HG03460 (cell line): ENCODE measurements around the gene GTSE1.

Source experiments
- ATAC-seq: cut with Tn5 transposase; IDR thresholded peaks from one replicate; pipeline ENCODE4 v1.9.1; 2021; ENCODE audit not compliant: unreplicated experiment

The GTSE1 gene

GRCh38 chr22:46350646-46351045 lies 54.0 kb downstream of the GTSE1 start:
- no peak for ATAC-seq

GRCh38 chr22:46351131-46351735 lies 54.6 kb downstream of the GTSE1 start:
- ATAC-seq: no peak

DNA sequence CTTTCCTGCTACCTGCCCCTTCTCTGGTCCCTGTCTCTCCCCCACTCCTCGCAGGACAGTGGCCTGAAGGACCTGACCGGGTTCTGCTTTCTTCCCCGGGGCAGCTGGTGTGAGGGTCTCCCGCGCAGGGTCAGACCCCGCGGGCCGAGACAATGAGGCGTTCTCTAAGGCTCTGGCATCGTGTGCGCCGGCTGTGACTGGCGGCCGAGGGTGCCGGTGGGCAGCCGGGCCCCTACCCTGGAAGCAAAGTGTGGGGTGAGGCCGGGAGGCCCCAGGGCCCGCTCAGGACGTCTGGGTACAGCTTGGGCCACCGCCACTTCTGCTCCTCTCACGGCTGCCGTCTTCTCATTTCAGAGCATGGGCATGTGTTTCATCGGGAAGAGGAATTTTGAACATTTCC lies 55.1 kb downstream of the GTSE1 start:
- no peak for ATAC-seq

- ATAC-seq: no peak
Measured at GRCh38 chr22:46352276-46352675, 55.6 kb downstream of the GTSE1 start.

- no peak for ATAC-seq
Measured at GRCh38 chr22:46352691-46353386, 56.2 kb downstream of the GTSE1 start.

GRCh38 chr22:46353483-46354105 lies 56.9 kb downstream of the GTSE1 start:
- no peak for ATAC-seq

DNA sequence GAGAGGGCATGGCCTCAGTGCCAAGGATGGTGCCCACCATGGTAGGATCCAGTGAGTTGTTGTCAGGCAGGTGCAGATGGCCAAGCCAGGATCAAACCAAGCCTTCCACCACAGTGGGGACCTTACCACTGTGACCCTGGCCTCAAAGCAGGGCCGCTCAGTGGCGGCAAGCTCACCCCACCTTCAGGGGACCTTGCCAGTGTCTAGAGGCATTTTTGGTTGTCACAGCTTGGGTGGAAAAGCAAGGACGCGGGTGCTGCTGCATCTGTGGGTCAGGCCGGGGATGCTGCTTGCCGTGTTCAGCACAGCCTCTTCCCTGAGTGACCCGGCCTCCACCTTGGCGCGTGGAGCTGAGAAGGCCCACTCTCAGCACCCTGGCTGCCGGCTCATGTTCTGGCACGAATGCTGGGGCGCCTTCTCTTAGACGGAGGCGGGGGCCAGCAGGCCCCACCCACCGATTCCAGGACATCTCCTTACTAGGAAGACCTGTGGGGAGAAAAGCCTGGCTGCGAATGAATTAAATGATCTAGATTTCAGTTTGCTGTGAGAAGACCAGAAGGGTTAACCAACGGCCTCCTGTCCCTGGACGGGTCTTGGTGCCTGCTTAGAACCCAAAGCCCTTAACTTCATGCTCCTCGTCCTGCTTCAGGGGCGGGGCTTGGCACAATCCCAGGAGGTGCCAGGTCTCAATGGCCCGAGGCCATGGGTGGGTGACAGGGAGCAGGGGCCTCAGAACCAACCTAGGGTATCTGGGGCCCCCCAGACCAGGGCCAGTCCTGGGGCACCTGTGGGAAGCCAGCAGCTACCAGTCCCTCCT lies 57.7 kb downstream of the GTSE1 start:
- no peak for ATAC-seq

- ATAC-seq: no peak
Measured at GRCh38 chr22:46354993-46355305, 58.3 kb downstream of the GTSE1 start.

DNA sequence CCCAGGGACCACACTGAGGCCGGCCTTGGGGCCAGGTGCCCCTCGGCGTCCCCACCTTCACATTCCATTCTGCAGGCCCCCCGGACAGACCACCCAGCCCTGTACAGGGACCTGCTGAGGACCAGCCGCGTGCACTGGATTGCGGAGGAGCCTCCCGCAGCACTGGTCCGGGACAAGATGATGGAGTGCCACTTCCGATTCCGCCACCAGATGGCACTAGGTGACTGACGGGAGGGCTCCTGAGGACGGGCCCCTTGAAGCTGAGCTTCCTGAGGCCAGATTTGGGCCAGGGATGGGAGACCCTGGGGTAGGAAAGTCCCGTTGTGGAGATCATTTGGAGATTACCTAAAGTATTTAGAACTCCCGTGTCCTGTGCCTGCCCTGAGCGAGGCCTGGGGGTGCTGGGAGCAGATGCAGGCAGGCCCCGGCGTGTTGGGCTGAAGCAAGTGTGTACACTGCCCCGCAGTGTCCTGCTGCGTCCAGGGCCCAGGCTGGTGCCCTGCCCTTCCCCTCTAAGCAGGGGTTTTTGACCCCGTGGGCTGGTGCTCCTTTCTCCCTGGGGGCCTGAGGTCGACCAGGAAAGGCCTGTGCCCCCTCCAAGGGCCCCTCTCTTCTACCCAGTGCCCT lies 58.8 kb downstream of the GTSE1 start:
- ATAC-seq: no peak

GRCh38 chr22:46355996-46356471 lies 59.4 kb downstream of the GTSE1 start:
- no peak for ATAC-seq

GRCh38 chr22:46356496-46357480 lies 60.1 kb downstream of the GTSE1 start:
- ATAC-seq: no peak

DNA sequence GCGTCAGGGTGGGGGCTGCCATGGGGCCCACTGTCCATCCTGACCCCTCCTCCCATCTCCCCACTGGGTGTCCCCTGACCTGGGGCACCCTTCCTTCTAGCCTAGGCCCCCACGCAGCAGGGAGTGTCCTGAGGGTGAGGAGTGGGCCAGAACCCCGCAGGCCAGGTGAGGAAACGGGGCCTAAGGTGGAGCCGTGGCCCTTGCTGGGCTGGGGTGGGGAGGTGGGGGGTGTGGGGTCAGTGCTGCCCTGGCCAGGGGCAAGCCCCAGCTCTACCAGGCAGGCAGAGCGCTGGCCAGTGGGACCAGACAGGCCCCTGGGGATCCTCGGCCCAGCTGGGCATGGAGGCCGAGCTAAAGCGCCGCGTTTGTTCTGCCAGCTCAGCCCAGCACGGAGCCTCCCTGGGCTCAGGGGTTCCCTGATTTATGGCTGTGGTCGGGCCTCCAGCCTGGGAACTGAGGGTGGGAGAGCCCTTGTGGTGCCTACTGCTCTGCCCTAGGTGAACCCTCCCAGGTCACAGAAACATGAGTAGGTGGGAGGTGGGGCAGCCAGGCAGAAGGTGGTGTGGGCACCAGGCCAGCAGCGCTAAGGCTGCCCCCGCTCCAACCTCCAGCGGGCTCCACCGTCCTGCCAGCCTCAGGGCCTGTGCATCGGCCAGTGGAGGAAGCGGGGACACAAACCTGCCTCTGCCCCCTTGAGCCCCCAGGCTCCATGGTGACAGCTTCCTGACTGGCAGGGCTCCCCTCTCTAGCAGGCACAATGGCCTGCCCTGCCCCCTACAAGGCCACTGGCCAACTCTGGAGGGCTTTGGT lies 61.2 kb downstream of the GTSE1 start:
- no peak for ATAC-seq

DNA sequence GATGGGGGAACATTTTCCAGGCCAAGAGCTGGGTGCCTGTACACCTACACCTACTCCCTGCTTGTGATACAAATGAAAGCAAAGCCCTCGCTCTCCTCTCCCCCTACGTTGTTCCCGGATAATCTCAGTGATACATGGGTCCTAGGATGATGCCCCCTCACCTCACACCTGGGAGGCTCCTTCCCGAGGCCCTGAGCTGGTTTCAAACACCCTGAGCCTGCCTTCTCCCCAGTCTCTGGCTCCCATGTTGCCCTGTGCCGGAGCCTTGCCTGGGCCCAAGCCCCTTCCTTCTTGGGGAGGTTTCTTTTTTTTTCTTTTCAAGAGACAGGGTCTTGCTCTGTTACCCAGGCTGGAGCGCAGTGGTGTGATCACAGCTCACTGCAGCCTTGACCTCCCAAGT lies 62.1 kb downstream of the GTSE1 start:
- ATAC-seq: no peak

DNA sequence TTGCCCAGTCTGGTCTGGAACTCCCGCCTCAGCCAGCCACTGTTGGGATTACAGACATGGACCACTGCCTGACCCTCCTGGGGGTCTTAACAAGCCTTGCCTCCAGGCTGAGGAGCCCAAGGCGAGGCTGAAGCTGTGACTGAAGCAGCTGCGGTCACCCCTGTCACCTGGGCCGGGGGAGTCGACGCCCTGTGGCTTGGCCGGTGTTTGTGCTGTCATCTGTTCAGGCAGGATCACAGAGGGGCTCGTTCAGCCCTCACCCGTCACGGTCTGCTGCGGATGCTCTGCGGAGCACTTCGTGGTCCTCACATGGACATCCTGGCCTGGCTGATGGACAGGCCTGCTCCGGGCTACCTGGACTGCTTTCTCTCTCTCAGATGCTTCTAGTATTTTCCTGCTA lies 62.7 kb downstream of the GTSE1 start:
- ATAC-seq: no peak

DNA sequence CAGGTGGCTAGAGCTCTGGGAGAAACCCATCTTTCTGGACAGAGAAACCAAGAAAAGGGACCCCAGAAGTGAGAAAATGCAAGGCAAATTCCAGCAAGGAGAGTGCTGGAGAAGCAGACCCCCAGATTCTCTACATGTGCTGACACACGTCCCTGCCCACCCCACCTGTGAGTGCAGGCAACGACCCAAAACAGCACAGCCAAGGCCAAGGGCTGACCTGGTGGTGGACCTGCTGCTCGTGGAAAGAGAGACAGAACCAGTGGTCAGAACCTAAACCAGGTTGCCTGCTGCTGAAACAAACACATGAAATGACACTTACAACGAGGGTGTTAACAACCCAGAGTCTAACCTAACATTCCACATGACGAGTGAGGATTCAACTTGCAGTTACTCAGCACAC lies 63.4 kb downstream of the GTSE1 start:
- no peak for ATAC-seq

DNA sequence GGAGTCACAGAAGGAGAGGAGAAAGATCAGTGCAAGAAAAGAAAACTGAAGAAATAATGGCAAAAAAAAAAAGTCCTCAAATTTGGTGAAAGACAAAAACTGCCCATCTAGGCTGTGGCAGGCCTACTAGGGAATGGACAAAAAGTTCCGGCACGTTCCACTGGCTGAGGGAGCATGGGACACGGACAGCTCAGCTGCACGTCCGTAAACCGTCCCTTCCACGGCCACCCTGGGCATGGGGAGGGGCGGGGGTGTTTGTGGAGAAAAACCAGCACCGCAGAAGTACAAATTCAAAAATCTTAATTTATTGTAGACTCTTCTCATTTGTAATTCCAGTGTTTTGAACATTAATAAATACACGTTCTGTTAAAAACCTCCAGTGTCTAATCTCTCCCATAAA lies 64.2 kb downstream of the GTSE1 start:
- no peak for ATAC-seq

- ATAC-seq: no peak
Measured at GRCh38 chr22:46361826-46362202, 65.1 kb downstream of the GTSE1 start.

DNA sequence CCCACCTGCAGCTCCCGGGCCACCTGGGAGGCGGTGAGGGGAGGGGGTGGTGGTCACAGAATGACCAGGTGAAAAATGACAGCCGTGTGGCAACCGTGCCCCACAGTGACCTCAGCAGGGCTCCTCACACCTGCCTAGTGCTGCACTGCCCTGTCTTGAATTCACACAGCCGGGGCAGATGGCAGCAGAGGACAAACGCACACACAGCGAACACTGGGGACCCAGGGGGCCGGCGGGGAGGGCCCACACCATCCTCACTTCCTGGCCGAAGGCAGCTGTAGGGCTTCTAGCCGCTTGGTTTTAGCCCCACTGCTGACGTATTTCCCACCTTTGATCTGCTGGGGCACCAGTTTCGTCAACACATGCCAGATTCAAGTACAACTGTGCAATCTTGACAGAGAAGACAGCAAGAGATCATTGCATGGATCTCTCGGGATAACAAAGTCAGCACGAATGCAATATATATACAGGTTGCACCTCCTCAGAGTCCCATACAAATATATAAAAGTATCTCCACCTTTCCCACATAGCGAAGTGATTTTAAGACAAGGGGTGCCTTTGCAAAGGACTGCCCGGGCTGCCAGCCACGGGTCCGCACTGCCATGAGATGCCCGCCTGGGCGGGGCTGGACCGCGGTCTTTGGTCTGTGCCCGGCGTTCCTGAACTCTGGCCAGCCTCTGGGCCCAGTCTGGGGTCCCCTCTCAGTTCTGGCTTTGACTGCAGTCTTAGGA lies 65.7 kb downstream of the GTSE1 start:
- no peak for ATAC-seq
